Karpas-422 (cell line): ENCODE data around the gene IKZF1. TPM values are rescaled to one million over a fixed set of nuclear protein-coding genes. Genes with fewer than 3 reads are reported as not detected.
A peak's percentile ranks its signal among the peaks of the same experiment; 100 is the strongest.

ENCODE experiments used
- DNase-seq: peaks from one replicate; pipeline ENCODE4 v3.0.0-alpha.2; 2015
- H2AFZ ChIP-seq: fragments of 200-600 bp; sonication (generic); 2 replicates; pipeline ENCODE4 v1.6.1; 2014; ENCODE audit warnings: antibody characterized with exemption, low read length, mixed read lengths
- H3K27ac ChIP-seq: fragments of 200-600 bp; sonication (generic); 2 replicates; pipeline ENCODE4 v1.5.1; 2014; ENCODE audit warnings: mild to moderate bottlenecking, low read length, moderate library complexity
- H3K27me3 ChIP-seq: fragments of 200-600 bp; sonication (generic); 2 replicates; pipeline ENCODE4 v1.6.1; 2014; ENCODE audit warnings: low read length, mixed read lengths
- H3K36me3 ChIP-seq: fragments of 200-600 bp; sonication (generic); 2 replicates; pipeline ENCODE4 v1.6.1; 2014; ENCODE audit warnings: low read length, mixed read lengths; ENCODE audit not compliant: insufficient read depth
- H3K4me1 ChIP-seq: fragments of 200-600 bp; sonication (generic); 2 replicates; pipeline ENCODE4 v1.6.1; 2014; ENCODE audit warnings: mild to moderate bottlenecking, low read length, mixed read lengths
- H3K4me2 ChIP-seq: fragments of 200-600 bp; sonication (generic); 2 replicates; pipeline ENCODE4 v1.6.1; 2014; ENCODE audit warnings: low read length, low read depth, mild to moderate bottlenecking; ENCODE audit not compliant: poor library complexity, severe bottlenecking
- H3K4me3 ChIP-seq: fragments of 200-600 bp; sonication (generic); 2 replicates; pipeline ENCODE4 v1.5.1; 2014; ENCODE audit warnings: mild to moderate bottlenecking, antibody characterized with exemption, low read length, mixed read lengths
- H3K79me2 ChIP-seq: fragments of 200-600 bp; sonication (generic); 2 replicates; pipeline ENCODE4 v1.6.1; 2014; ENCODE audit warnings: mild to moderate bottlenecking, low read length, mixed read lengths
- H3K9ac ChIP-seq: fragments of 200-600 bp; sonication (generic); 2 replicates; pipeline ENCODE4 v1.6.0; 2014; ENCODE audit warnings: low read length
- H3K9me2 ChIP-seq: fragments of 200-600 bp; sonication (generic), shearing (Covaris generic); replicated peaks from 2 replicates; pipeline ENCODE4 v1.6.0; 2014; ENCODE audit warnings: mild to moderate bottlenecking, low read length, moderate library complexity; ENCODE audit not compliant: insufficient read depth
- H3K9me3 ChIP-seq: fragments of 300-700, 200-600 bp; sonication (generic); 2 replicates; pipeline ENCODE4 v1.6.1; 2014; ENCODE audit warnings: low read length, mixed read lengths
- H4K20me1 ChIP-seq: fragments of 200-600 bp; sonication (generic); 2 replicates; pipeline ENCODE4 v1.6.1; 2014; ENCODE audit warnings: mild to moderate bottlenecking, antibody characterized with exemption, low read length, low read depth; ENCODE audit not compliant: insufficient read depth
- total RNA-seq: library from RNA; depleted of rRNA; stranded (reverse); fragments of >200 nt; shearing (Covaris generic); gene quantifications from 2 replicates; pipeline ENCODE4 v1.2.3, GENCODE V29; 2014; ENCODE audit warnings: low replicate concordance

The IKZF1 gene
- total RNA-seq, 1 experiment from 2014 or later, result 117 TPM

GRCh38 chr7:50308203-50308531 is 3.7 kb downstream of the IKZF1 start:
- H2AFZ ChIP-seq, result no peak overlapping the region
- H3K79me2 ChIP-seq, result peaks cover 72% of the 10 kb centered on the region
- peaks cover 2% of the 10 kb centered on the region; the same call in 1 of the 2 replicates for H3K36me3 ChIP-seq
- H3K4me2 ChIP-seq, result peak overlapping the region; percentile 94
- no peaks in the 10 kb centered on the region for H3K9me2 ChIP-seq
- no peaks in the 10 kb centered on the region for H3K9me3 ChIP-seq
- peak; percentile 79 for DNase-seq
- peaks cover 76% of the 10 kb centered on the region for H3K4me1 ChIP-seq
- peak overlapping the region; percentile 76 for H3K4me3 ChIP-seq
- peak overlapping the region; percentile 94 for H3K27ac ChIP-seq
- H4K20me1 ChIP-seq, result no peaks in the 10 kb centered on the region
- no peaks in the 10 kb centered on the region for H3K27me3 ChIP-seq
- H3K9ac ChIP-seq, result peak overlapping the region; percentile 86

- Histone ChIP-seq H3K4me1 (peaks cover 82% of the 10 kb centered on the region), H3K27ac (peak overlapping the region; percentile 94), H4K20me1 (no peaks in the 10 kb centered on the region), H3K4me2 (peak overlapping the region; percentile 94), H3K36me3 (peaks cover 8% of the 10 kb centered on the region; the same call in 1 of the 2 replicates), H3K9me3 (no peaks in the 10 kb centered on the region), H3K9me2 (no peaks in the 10 kb centered on the region), H3K9ac (peak overlapping the region; percentile 86), H3K4me3 (peak overlapping the region; percentile 76), H3K27me3 (no peaks in the 10 kb centered on the region), H2AFZ (no peak overlapping the region), H3K79me2 (peaks cover 78% of the 10 kb centered on the region)
- DNase-seq, result peak; percentile 84
These were observed 4.2 kb downstream of the IKZF1 start for GRCh38 chr7:50308532-50309385.

- peaks cover 90% of the 10 kb centered on the region for H3K4me1 ChIP-seq
- H3K36me3 ChIP-seq, result peaks cover 9% of the 10 kb centered on the region; the same call in 1 of the 2 replicates
- peak overlapping the region; percentile 94 for H3K27ac ChIP-seq
- H4K20me1 ChIP-seq, result no peaks in the 10 kb centered on the region
- no peak overlapping the region for H2AFZ ChIP-seq
- no peaks in the 10 kb centered on the region for H3K27me3 ChIP-seq
- peak overlapping the region; percentile 94 for H3K4me2 ChIP-seq
- H3K9ac ChIP-seq, result peak overlapping the region; percentile 86
- no peaks in the 10 kb centered on the region for H3K9me3 ChIP-seq
- DNase-seq, result peak; percentile 82
- peaks cover 88% of the 10 kb centered on the region for H3K79me2 ChIP-seq
- H3K4me3 ChIP-seq, result peak overlapping the region; percentile 76
- no peaks in the 10 kb centered on the region for H3K9me2 ChIP-seq
These were observed 5.2 kb downstream of the IKZF1 start for GRCh38 chr7:50309721-50310120.

GRCh38 chr7:50310361-50310760 is 5.8 kb downstream of the IKZF1 start:
- peaks cover 90% of the 10 kb centered on the region for H3K4me1 ChIP-seq
- H3K9me3 ChIP-seq, result no peaks in the 10 kb centered on the region
- no peaks in the 10 kb centered on the region for H3K27me3 ChIP-seq
- H3K79me2 ChIP-seq, result peaks cover 94% of the 10 kb centered on the region
- H2AFZ ChIP-seq, result no peak overlapping the region
- peak overlapping the region; percentile 76 for H3K4me3 ChIP-seq
- H3K9me2 ChIP-seq, result no peaks in the 10 kb centered on the region
- H3K9ac ChIP-seq, result peak overlapping the region; percentile 86
- peak overlapping the region; percentile 94 for H3K4me2 ChIP-seq
- DNase-seq, result peak; percentile 93
- peak overlapping the region; percentile 94 for H3K27ac ChIP-seq
- peaks cover 9% of the 10 kb centered on the region; the same call in 1 of the 2 replicates for H3K36me3 ChIP-seq
- no peaks in the 10 kb centered on the region for H4K20me1 ChIP-seq

- H3K9me3 ChIP-seq, result no peaks in the 10 kb centered on the region
- H3K36me3 ChIP-seq, result peaks cover 9% of the 10 kb centered on the region; the same call in 1 of the 2 replicates
- peak; percentile 65 for DNase-seq
- H3K4me2 ChIP-seq, result peak overlapping the region; percentile 94
- no peak overlapping the region for H2AFZ ChIP-seq
- H3K9ac ChIP-seq, result peak overlapping the region; percentile 86
- no peaks in the 10 kb centered on the region for H4K20me1 ChIP-seq
- no peaks in the 10 kb centered on the region for H3K27me3 ChIP-seq
- H3K4me3 ChIP-seq, result peak overlapping the region; percentile 76
- H3K9me2 ChIP-seq, result no peaks in the 10 kb centered on the region
- peaks cover 90% of the 10 kb centered on the region for H3K4me1 ChIP-seq
- H3K27ac ChIP-seq, result peak overlapping the region; percentile 94
- peaks cover 95% of the 10 kb centered on the region for H3K79me2 ChIP-seq
These were observed 6.4 kb downstream of the IKZF1 start for GRCh38 chr7:50310956-50311355.

GRCh38 chr7:50312250-50313162 is 8.0 kb downstream of the IKZF1 start:
- peak; percentile 75 for DNase-seq
- Histone ChIP-seq H3K9me2 (no peaks in the 10 kb centered on the region), H3K27ac (peak overlapping the region; percentile 94), H3K79me2 (peaks cover 100% of the 10 kb centered on the region), H3K36me3 (peaks cover 9% of the 10 kb centered on the region; the same call in 1 of the 2 replicates), H3K9ac (peak overlapping the region; percentile 86), H3K9me3 (no peaks in the 10 kb centered on the region), H3K4me1 (peaks cover 90% of the 10 kb centered on the region), H3K4me3 (peak overlapping the region; percentile 76), H4K20me1 (no peaks in the 10 kb centered on the region; the same call in 1 of the 2 replicates), H3K27me3 (no peaks in the 10 kb centered on the region), H2AFZ (no peak overlapping the region), H3K4me2 (peak overlapping the region; percentile 94)

- DNase-seq, result no peak
- H3K27me3 ChIP-seq, result no peaks in the 10 kb centered on the region
- H3K9me2 ChIP-seq, result no peaks in the 10 kb centered on the region
- H4K20me1 ChIP-seq, result no peaks in the 10 kb centered on the region; the same call in 1 of the 2 replicates
- peak overlapping the region; percentile 51 for H3K4me3 ChIP-seq
- H3K4me2 ChIP-seq, result peak overlapping the region; percentile 58
- H3K9ac ChIP-seq, result peak overlapping the region; percentile 64
- H2AFZ ChIP-seq, result no peak overlapping the region
- peak overlapping the region; percentile 67 for H3K27ac ChIP-seq
- H3K9me3 ChIP-seq, result no peaks in the 10 kb centered on the region
- peaks cover 25% of the 10 kb centered on the region for H3K36me3 ChIP-seq
- H3K79me2 ChIP-seq, result peaks cover 100% of the 10 kb centered on the region
- peaks cover 99% of the 10 kb centered on the region for H3K4me1 ChIP-seq
These were observed 10.5 kb downstream of the IKZF1 start for GRCh38 chr7:50314836-50315592.
